Smooth muscle cell (in vitro differentiated cells): ENCODE data around the gene LARGE1. TPM values are rescaled to one million over a fixed set of nuclear protein-coding genes. Genes with fewer than 3 reads are reported as not detected.

ENCODE experiments used
- DNase-seq: peaks from one replicate; lab custom pipeline; 2025; ENCODE audit not compliant: unreplicated experiment; lab: John Stamatoyannopoulos, UW
- H2AFZ ChIP-seq: fragments of 200-600 bp; sonication (generic); 2 replicates; pipeline ENCODE4 v1.6.0; 2016; ENCODE audit warnings: antibody characterized with exemption, low read depth, mild to moderate bottlenecking
- H3F3A ChIP-seq: fragments of 200-600 bp; sonication (generic); 2 replicates; pipeline ENCODE4 v1.6.0; 2017; ENCODE audit warnings: antibody characterized with exemption, low read depth
- H3K27ac ChIP-seq: fragments of 200-600 bp; sonication (generic); 2 replicates; pipeline ENCODE4 v1.5.1; 2016; ENCODE audit warnings: low read depth, mild to moderate bottlenecking
- H3K27me3 ChIP-seq: fragments of 200-600 bp; sonication (generic); 2 replicates; pipeline ENCODE4 v1.6.1; 2016; ENCODE audit warnings: low read depth, mild to moderate bottlenecking
- H3K36me3 ChIP-seq: fragments of 200-600 bp; sonication (generic); 2 replicates; pipeline ENCODE4 v1.5.1; 2016; ENCODE audit warnings: low read depth
- H3K4me1 ChIP-seq: fragments of 200-600 bp; sonication (generic); 2 replicates; pipeline ENCODE4 v1.5.1; 2016; ENCODE audit warnings: low read depth
- H3K4me2 ChIP-seq: fragments of 200-600 bp; sonication (generic); 2 replicates; pipeline ENCODE4 v1.6.0; 2016; ENCODE audit warnings: mild to moderate bottlenecking
- H3K4me3 ChIP-seq: fragments of 200-600 bp; sonication (generic); 2 replicates; pipeline ENCODE4 v1.5.1; 2016; ENCODE audit warnings: mild to moderate bottlenecking
- H3K79me2 ChIP-seq: fragments of 200-600 bp; sonication (generic); 2 replicates; pipeline ENCODE4 v1.6.0; 2016; ENCODE audit warnings: low read depth, mild to moderate bottlenecking
- H3K9ac ChIP-seq: fragments of 200-600 bp; sonication (generic); 2 replicates; pipeline ENCODE4 v1.6.0; 2016; ENCODE audit warnings: low read depth
- H3K9me3 ChIP-seq: fragments of 200-600 bp; sonication (generic); replicated peaks from 2 replicates; pipeline ENCODE4 v1.5.1; 2016; ENCODE audit warnings: low read depth
- H4K20me1 ChIP-seq: fragments of 200-600 bp; sonication (generic); 2 replicates; pipeline ENCODE4 v1.6.0; 2016; ENCODE audit warnings: low read depth
- WGBS: methylation state at CpG from one replicate; pipeline ENCODE4 v1.1.7; 2016; ENCODE audit warnings: low lambda C conversion rate; 5-methylcytosine and 5-hydroxymethylcytosine counted together
- polyA plus RNA-seq: library from polyadenylated mRNA; unstranded; fragments of >200 nt; fragmentation: Nextera tagmentation; extraction: Ambion mirVana; gene quantifications from 2 replicates; pipeline ENCODE4 v1.2.1, GENCODE V29; 2016
- total RNA-seq: library from RNA; depleted of rRNA; stranded (reverse); fragments of >200 nt; gene quantifications from 2 replicates; pipeline ENCODE4 v1.2.3, GENCODE V29; 2014
- TF ChIP-seq, protein P1 (sequence below): fragments of 200-600 bp; sonication (generic); IDR thresholded peaks from 2 replicates; pipeline ENCODE4 v1.5.1; 2017; ENCODE audit warnings: borderline replicate concordance, mild to moderate bottlenecking, antibody characterized with exemption; ENCODE audit not compliant: insufficient read depth, poor library complexity, severe bottlenecking

LARGE1 gene
- total and polyA plus RNA-seq, 2 experiments from 2014 or later, result 11.9 to 18.0 TPM

GRCh38 chr22:33561149-33561807, 359.0 kb downstream of the LARGE1 start:
- no peaks in the 10 kb centered on the region for H3K36me3 ChIP-seq
- H3F3A ChIP-seq, result no peaks in the 10 kb centered on the region
- TF ChIP-seq, protein P1, sequence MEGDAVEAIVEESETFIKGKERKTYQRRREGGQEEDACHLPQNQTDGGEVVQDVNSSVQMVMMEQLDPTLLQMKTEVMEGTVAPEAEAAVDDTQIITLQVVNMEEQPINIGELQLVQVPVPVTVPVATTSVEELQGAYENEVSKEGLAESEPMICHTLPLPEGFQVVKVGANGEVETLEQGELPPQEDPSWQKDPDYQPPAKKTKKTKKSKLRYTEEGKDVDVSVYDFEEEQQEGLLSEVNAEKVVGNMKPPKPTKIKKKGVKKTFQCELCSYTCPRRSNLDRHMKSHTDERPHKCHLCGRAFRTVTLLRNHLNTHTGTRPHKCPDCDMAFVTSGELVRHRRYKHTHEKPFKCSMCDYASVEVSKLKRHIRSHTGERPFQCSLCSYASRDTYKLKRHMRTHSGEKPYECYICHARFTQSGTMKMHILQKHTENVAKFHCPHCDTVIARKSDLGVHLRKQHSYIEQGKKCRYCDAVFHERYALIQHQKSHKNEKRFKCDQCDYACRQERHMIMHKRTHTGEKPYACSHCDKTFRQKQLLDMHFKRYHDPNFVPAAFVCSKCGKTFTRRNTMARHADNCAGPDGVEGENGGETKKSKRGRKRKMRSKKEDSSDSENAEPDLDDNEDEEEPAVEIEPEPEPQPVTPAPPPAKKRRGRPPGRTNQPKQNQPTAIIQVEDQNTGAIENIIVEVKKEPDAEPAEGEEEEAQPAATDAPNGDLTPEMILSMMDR, result no peak
- no peak for DNase-seq
- H4K20me1 ChIP-seq, result no peaks in the 10 kb centered on the region
- H3K27ac ChIP-seq, result no peak overlapping the region
- H3K4me2 ChIP-seq, result no peak overlapping the region
- H3K4me3 ChIP-seq, result no peak overlapping the region
- 96% methylated on average over 9 of the region's 9 CpGs for WGBS
- H3K9me3 ChIP-seq, result no peaks in the 10 kb centered on the region
- no peaks in the 10 kb centered on the region for H3K79me2 ChIP-seq
- no peak overlapping the region for H2AFZ ChIP-seq
- no peaks in the 10 kb centered on the region for H3K27me3 ChIP-seq
- no peak overlapping the region for H3K9ac ChIP-seq
- no peaks in the 10 kb centered on the region for H3K4me1 ChIP-seq

- H3K9me3 ChIP-seq, result no peaks in the 10 kb centered on the region
- no peaks in the 10 kb centered on the region for H3F3A ChIP-seq
- no peak for DNase-seq
- no peak overlapping the region for H3K27ac ChIP-seq
- no peaks in the 10 kb centered on the region for H3K4me1 ChIP-seq
- TF ChIP-seq, protein P1, result no peak
- H4K20me1 ChIP-seq, result no peaks in the 10 kb centered on the region
- no peak overlapping the region for H2AFZ ChIP-seq
- no peak overlapping the region for H3K4me2 ChIP-seq
- no peak overlapping the region for H3K9ac ChIP-seq
- H3K27me3 ChIP-seq, result no peaks in the 10 kb centered on the region
- H3K79me2 ChIP-seq, result no peaks in the 10 kb centered on the region
- no peak overlapping the region for H3K4me3 ChIP-seq
- no peaks in the 10 kb centered on the region for H3K36me3 ChIP-seq
- WGBS, result 96% methylated on average over 7 of the region's 7 CpGs
Observed at GRCh38 chr22:33557836-33558235, 362.4 kb downstream of the LARGE1 start.

DNA sequence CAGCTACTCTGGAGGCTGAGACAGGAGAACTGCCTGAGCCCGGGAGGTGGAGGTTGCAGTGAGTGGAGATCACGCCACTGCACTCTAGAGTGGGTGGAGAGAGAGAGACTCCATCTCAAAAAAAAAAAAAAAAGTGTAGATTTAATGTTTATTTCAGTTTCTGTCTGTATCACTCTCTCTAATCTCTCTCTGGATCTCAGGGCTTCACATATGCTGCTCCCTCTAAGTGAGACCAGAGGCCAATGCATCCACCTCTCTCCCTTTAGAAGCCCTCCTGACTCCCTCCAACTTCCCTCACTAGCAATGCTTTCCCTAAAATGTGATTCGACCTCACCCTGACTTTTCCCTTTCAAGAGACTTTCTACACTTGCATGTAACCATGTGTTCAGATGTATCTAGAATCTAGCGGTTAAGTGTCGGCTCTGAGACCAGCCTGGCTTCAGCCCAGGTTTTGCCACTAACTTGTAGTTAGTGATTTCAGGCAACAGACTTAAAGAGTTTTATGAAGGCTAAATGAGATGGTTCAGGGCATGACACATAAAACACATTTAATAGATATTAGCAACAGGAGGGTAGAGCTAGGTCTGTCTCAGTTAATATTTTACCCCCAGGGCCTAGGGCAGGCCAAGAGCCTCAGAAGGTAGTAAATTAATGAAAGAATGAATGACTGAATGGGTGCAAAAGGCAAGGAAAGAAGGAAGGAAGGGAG, 364.3 kb downstream of the LARGE1 start:
- no peak overlapping the region for H3K9ac ChIP-seq
- H3K27me3 ChIP-seq, result no peaks in the 10 kb centered on the region
- no peak overlapping the region for H3K4me2 ChIP-seq
- no peak for DNase-seq
- WGBS, result 95% methylated on average over 5 of the region's 5 CpGs
- no peaks in the 10 kb centered on the region for H3K36me3 ChIP-seq
- no peaks in the 10 kb centered on the region for H4K20me1 ChIP-seq
- H2AFZ ChIP-seq, result no peak overlapping the region
- no peak overlapping the region for H3K4me3 ChIP-seq
- TF ChIP-seq, protein P1, result no peak
- H3K27ac ChIP-seq, result no peak overlapping the region
- no peaks in the 10 kb centered on the region for H3K9me3 ChIP-seq
- no peaks in the 10 kb centered on the region for H3K79me2 ChIP-seq
- no peaks in the 10 kb centered on the region for H3F3A ChIP-seq
- H3K4me1 ChIP-seq, result no peaks in the 10 kb centered on the region
